ENCODE results near the gene TSPAN13.

The TSPAN13 gene

GRCh38 chr7:16744518-16745250, 8.9 kb upstream of the TSPAN13 start:
- Histone ChIP-seq H3K27me3 (no peaks in the 10 kb centered on the region), H3K9me3 (no peaks in the 10 kb centered on the region), H3K36me3 (no peaks in the 10 kb centered on the region), H3K4me3 (ENCODE audit: low read depth in 1 of 2, low read length in 1 of 2) (no peak overlapping the region), H3K4me1 (ENCODE audit: control insufficient read depth in 1 of 2, insufficient read depth in 1 of 2, low read depth in 1 of 2, low read length in 1 of 2) (no peaks in the 10 kb centered on the region), H3K27ac (no peak overlapping the region)
- no peak for TF ChIP-seq CTCF (IDR thresholded peaks at IDR 0.05)

- no peaks in the 10 kb centered on the region for H3K4me1 ChIP-seq (ENCODE audit: control insufficient read depth in 1 of 2, insufficient read depth in 1 of 2, low read depth in 1 of 2, low read length in 1 of 2)
- no peaks in the 10 kb centered on the region for H3K27me3 ChIP-seq
- no peaks in the 10 kb centered on the region for H3K9me3 ChIP-seq
- TF ChIP-seq CTCF (IDR thresholded peaks at IDR 0.05) = no peak
- no peaks in the 10 kb centered on the region for H3K36me3 ChIP-seq
- H3K27ac ChIP-seq = no peak overlapping the region
- H3K4me3 ChIP-seq (ENCODE audit: low read depth in 1 of 2, low read length in 1 of 2) = no peak overlapping the region
Observed at GRCh38 chr7:16745645-16746044, 7.9 kb upstream of the TSPAN13 start.

- no peak overlapping the region for H3K4me3 ChIP-seq (ENCODE audit: low read depth in 1 of 2, low read length in 1 of 2)
- H3K27me3 ChIP-seq = no peaks in the 10 kb centered on the region
- TF ChIP-seq CTCF (IDR thresholded peaks at IDR 0.05) = no peak
- no peaks in the 10 kb centered on the region for H3K9me3 ChIP-seq
- H3K27ac ChIP-seq = no peak overlapping the region
- no peaks in the 10 kb centered on the region for H3K36me3 ChIP-seq
- H3K4me1 ChIP-seq (ENCODE audit: control insufficient read depth in 1 of 2, insufficient read depth in 1 of 2, low read depth in 1 of 2, low read length in 1 of 2) = no peaks in the 10 kb centered on the region
Observed at GRCh38 chr7:16747102-16747501, 6.5 kb upstream of the TSPAN13 start.

GRCh38 chr7:16753932-16754855, 639 bp downstream of the TSPAN13 start:
- Histone ChIP-seq H3K27ac (no peak overlapping the region), H3K9me3 (no peaks in the 10 kb centered on the region), H3K27me3 (peaks cover 35% of the 10 kb centered on the region), H3K36me3 (no peaks in the 10 kb centered on the region), H3K4me1 (ENCODE audit: control insufficient read depth in 1 of 2, insufficient read depth in 1 of 2, low read depth in 1 of 2, low read length in 1 of 2) (peaks cover 17 to 20% of the 10 kb centered on the region in 2 experiments), H3K4me3 (ENCODE audit: low read depth in 1 of 2, low read length in 1 of 2) (peak overlapping the region; percentile 59 to 67)
- TF ChIP-seq CTCF (IDR thresholded peaks at IDR 0.05) = no peak

GRCh38 chr7:16754856-16755317, 1.3 kb downstream of the TSPAN13 start:
- no peak for TF ChIP-seq CTCF (IDR thresholded peaks at IDR 0.05)
- Histone ChIP-seq H3K27me3 (peaks cover 35% of the 10 kb centered on the region), H3K27ac (no peak overlapping the region), H3K9me3 (no peaks in the 10 kb centered on the region), H3K4me1 (ENCODE audit: control insufficient read depth in 1 of 2, insufficient read depth in 1 of 2, low read depth in 1 of 2, low read length in 1 of 2) (peaks cover 17 to 20% of the 10 kb centered on the region in 2 experiments), H3K36me3 (no peaks in the 10 kb centered on the region), H3K4me3 (ENCODE audit: low read depth in 1 of 2, low read length in 1 of 2) (peak overlapping the region in 1 of 2 experiments; percentile 67)
